ENCODE data around the gene ZNF277.

ZNF277 gene

DNA sequence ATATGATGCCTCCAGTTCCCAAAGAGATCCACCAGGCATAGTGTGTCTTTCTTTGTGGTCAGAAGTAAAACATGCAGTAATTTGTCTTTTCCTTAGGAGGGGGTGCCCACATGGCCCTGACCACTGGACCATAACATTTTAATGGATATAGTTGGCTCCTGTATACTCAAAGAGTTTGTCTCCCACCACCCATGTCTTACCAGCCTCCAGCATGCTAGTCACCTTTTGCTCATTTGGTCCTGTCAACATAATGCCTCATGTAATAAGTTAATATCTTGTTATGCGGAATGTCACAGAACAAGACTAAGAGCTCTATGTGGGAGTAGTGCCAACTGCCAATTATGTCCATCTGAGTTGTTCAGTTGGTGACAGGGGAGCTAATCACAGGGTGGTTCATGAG, 160.4 kb downstream of the ZNF277 start:
- WGBS (ENCODE audit: insufficient coverage): 100% methylated on average over 1 of the region's 1 CpG
- POLR2A ChIA-PET: no interaction called here

DNA sequence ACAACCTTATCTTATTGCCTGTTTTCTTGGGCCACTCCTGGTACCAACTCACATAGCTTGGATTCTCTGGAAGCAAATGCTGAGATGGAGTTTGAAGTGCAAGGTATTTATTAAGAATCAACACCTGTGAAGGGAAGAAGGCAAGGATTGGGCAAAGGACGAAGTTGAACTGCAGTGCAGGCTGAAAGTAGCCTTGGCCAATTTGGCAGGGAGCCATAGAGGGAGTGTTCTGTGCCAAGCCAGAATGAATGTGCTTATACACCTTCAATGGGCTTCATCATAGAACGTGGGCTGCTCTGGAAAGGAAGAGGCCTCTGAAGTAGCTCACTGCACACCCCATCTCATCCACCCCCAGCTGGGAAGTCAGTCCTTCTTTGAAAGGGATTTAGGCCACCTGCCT, 163.9 kb downstream of the ZNF277 start:
- POLR2A ChIA-PET: no interaction called here
- Histone ChIP-seq H3K27ac (ENCODE audit: insufficient read depth in 1 of 2, low read depth in 1 of 2, low read length in 2 of 2, poor library complexity in 1 of 2, severe bottlenecking in 2 of 2) (no peak overlapping the region), H3K27me3 (replicated peaks in 2 of 5; ENCODE audit: control insufficient read depth in 4 of 5, insufficient read depth in 5 of 5, low read length in 4 of 5) (no peaks in the 10 kb centered on the region), H3K36me3 (ENCODE audit: control insufficient read depth in 4 of 4, insufficient read depth in 4 of 4, low read length in 3 of 4) (no peaks in the 10 kb centered on the region), H3K4me1 (ENCODE audit: control extremely low read depth in 1 of 4, control insufficient read depth in 4 of 4, insufficient read depth in 4 of 4, low read length in 3 of 4) (no peaks in the 10 kb centered on the region), H3K4me3 (ENCODE audit: control insufficient read depth in 1 of 7, extremely low read depth in 1 of 7, insufficient read depth in 4 of 7, low read depth in 2 of 7, low read length in 6 of 7) (no peak overlapping the region), H3K9me3 (ENCODE audit: control extremely low read depth in 1 of 5, control insufficient read depth in 4 of 5, insufficient read depth in 2 of 5, low read depth in 1 of 5, low read length in 4 of 5) (no peaks in the 10 kb centered on the region)
- CTCF ChIA-PET: interaction anchor here (1.5 kb wide), 1 partner anchor 9 kb away, joined by 3 read pairs; no protein-coding TSS in a partner anchor
- no peak for DNase-seq
- WGBS (ENCODE audit: insufficient coverage): 58% methylated on average over 2 of the region's 2 CpGs

More for the DNA sequence above, 160.4 kb downstream of the ZNF277 start:
- H3K27ac ChIP-seq (ENCODE audit: insufficient read depth in 1 of 2, low read depth in 1 of 2, low read length in 2 of 2, poor library complexity in 1 of 2, severe bottlenecking in 2 of 2): no peak overlapping the region
- no peaks in the 10 kb centered on the region for H3K36me3 ChIP-seq (ENCODE audit: control insufficient read depth in 4 of 4, insufficient read depth in 4 of 4, low read length in 3 of 4)
- no peaks in the 10 kb centered on the region for H3K4me1 ChIP-seq (ENCODE audit: control extremely low read depth in 1 of 4, control insufficient read depth in 4 of 4, insufficient read depth in 4 of 4, low read length in 3 of 4)
- no peak for DNase-seq
- H3K27me3 ChIP-seq (replicated peaks in 2 of 5; ENCODE audit: control insufficient read depth in 4 of 5, insufficient read depth in 5 of 5, low read length in 4 of 5): no peaks in the 10 kb centered on the region
- no peak overlapping the region for H3K4me3 ChIP-seq (ENCODE audit: control insufficient read depth in 1 of 7, extremely low read depth in 1 of 7, insufficient read depth in 4 of 7, low read depth in 2 of 7, low read length in 6 of 7)
- CTCF ChIA-PET: no interaction called here
- no peaks in the 10 kb centered on the region for H3K9me3 ChIP-seq (ENCODE audit: control extremely low read depth in 1 of 5, control insufficient read depth in 4 of 5, insufficient read depth in 2 of 5, low read depth in 1 of 5, low read length in 4 of 5)

DNA sequence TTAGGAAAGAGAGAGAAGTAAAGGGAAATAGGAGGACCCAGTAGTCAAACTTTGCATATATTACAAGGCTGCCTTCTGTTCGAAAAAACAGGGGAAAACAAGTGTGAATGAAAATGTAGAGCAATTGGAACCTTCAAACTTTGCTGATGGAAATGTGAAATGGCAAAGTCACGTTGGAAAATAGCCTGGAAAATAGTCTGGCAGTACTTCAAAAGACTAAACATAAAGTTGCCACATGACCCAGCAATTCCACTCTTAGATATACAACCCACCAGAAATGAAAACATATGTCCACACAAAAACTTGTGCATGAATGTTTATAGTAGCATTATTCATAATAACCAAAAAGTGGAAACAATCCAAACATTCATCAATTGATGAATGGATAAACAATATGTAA, 165.2 kb downstream of the ZNF277 start:
- CTCF ChIA-PET: no interaction called here
- POLR2A ChIA-PET: no interaction called here
- no peak for DNase-seq
- no CpG with 5 or more reads among the region's 2 CpGs for WGBS (ENCODE audit: insufficient coverage)
- Histone ChIP-seq H3K4me3 (ENCODE audit: control insufficient read depth in 1 of 7, extremely low read depth in 1 of 7, insufficient read depth in 4 of 7, low read depth in 2 of 7, low read length in 6 of 7) (no peak overlapping the region), H3K9me3 (ENCODE audit: control extremely low read depth in 1 of 5, control insufficient read depth in 4 of 5, insufficient read depth in 2 of 5, low read depth in 1 of 5, low read length in 4 of 5) (no peaks in the 10 kb centered on the region), H3K4me1 (ENCODE audit: control extremely low read depth in 1 of 4, control insufficient read depth in 4 of 4, insufficient read depth in 4 of 4, low read length in 3 of 4) (no peaks in the 10 kb centered on the region), H3K27ac (ENCODE audit: insufficient read depth in 1 of 2, low read depth in 1 of 2, low read length in 2 of 2, poor library complexity in 1 of 2, severe bottlenecking in 2 of 2) (no peak overlapping the region), H3K27me3 (replicated peaks in 2 of 5; ENCODE audit: control insufficient read depth in 4 of 5, insufficient read depth in 5 of 5, low read length in 4 of 5) (no peaks in the 10 kb centered on the region), H3K36me3 (ENCODE audit: control insufficient read depth in 4 of 4, insufficient read depth in 4 of 4, low read length in 3 of 4) (no peaks in the 10 kb centered on the region)

DNA sequence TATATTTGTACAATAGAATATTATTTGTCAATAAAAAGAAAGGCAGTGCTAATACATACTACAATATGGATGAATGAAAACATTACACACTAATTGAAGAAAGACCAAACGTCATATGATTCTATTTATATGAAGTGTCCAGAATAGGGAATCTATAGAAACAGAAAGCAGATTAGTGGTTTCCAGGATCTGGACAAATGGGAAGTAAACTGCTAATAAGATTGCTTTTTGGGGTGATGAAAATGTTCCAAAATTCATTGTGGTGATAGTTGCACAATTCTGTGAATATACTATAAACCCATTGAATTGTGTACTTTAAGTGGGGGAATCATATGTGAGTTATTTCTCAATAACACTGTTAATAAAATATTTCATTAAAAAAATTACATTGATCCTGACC, 165.6 kb downstream of the ZNF277 start:
- no CpG with 5 or more reads among the region's 1 CpG for WGBS (ENCODE audit: insufficient coverage)
- ChIA-PET CTCF (no interaction called here), POLR2A (no interaction called here)
- no peak for DNase-seq
- Histone ChIP-seq H3K27me3 (replicated peaks in 2 of 5; ENCODE audit: control insufficient read depth in 4 of 5, insufficient read depth in 5 of 5, low read length in 4 of 5) (no peaks in the 10 kb centered on the region), H3K9me3 (ENCODE audit: control extremely low read depth in 1 of 5, control insufficient read depth in 4 of 5, insufficient read depth in 2 of 5, low read depth in 1 of 5, low read length in 4 of 5) (no peaks in the 10 kb centered on the region), H3K27ac (ENCODE audit: insufficient read depth in 1 of 2, low read depth in 1 of 2, low read length in 2 of 2, poor library complexity in 1 of 2, severe bottlenecking in 2 of 2) (no peak overlapping the region), H3K4me3 (ENCODE audit: control insufficient read depth in 1 of 7, extremely low read depth in 1 of 7, insufficient read depth in 4 of 7, low read depth in 2 of 7, low read length in 6 of 7) (no peak overlapping the region), H3K36me3 (ENCODE audit: control insufficient read depth in 4 of 4, insufficient read depth in 4 of 4, low read length in 3 of 4) (no peaks in the 10 kb centered on the region), H3K4me1 (ENCODE audit: control extremely low read depth in 1 of 4, control insufficient read depth in 4 of 4, insufficient read depth in 4 of 4, low read length in 3 of 4) (no peaks in the 10 kb centered on the region)

DNA sequence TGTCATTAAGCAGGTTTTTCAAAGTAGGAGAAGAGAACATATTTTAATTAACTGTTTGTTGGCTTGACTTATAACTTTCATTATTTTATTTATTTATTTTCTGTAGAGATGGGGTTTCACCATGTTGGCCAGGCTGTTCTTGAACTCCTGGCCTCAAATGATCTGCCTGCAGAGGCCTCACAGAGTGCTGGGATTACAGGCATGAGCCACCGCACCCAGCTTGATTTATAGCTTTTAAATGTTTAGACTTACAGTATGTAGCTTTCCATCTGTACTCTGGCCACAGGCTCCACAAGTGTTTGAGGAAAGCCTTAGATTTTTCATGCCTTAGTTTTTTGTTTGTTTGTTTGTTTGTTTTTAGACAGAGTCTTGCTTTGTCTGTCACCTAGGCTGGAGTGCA, 171.1 kb downstream of the ZNF277 start:
- H3K9me3 ChIP-seq (ENCODE audit: control extremely low read depth in 1 of 5, control insufficient read depth in 4 of 5, insufficient read depth in 2 of 5, low read depth in 1 of 5, low read length in 4 of 5): no peaks in the 10 kb centered on the region
- ChIA-PET CTCF (no interaction called here), POLR2A (no interaction called here)
- peaks cover 0 to 2% (median 0%) of the 10 kb centered on the region in 4 experiments for H3K4me1 ChIP-seq (ENCODE audit: control extremely low read depth in 1 of 4, control insufficient read depth in 4 of 4, insufficient read depth in 4 of 4, low read length in 3 of 4)
- H3K27ac ChIP-seq (ENCODE audit: insufficient read depth in 1 of 2, low read depth in 1 of 2, low read length in 2 of 2, poor library complexity in 1 of 2, severe bottlenecking in 2 of 2): no peak overlapping the region
- H3K27me3 ChIP-seq (replicated peaks in 2 of 5; ENCODE audit: control insufficient read depth in 4 of 5, insufficient read depth in 5 of 5, low read length in 4 of 5): no peaks in the 10 kb centered on the region
- no CpG with 5 or more reads among the region's 1 CpG for WGBS (ENCODE audit: insufficient coverage)
- no peaks in the 10 kb centered on the region for H3K36me3 ChIP-seq (ENCODE audit: control insufficient read depth in 4 of 4, insufficient read depth in 4 of 4, low read length in 3 of 4)
- DNase-seq: no peak
- H3K4me3 ChIP-seq (ENCODE audit: control insufficient read depth in 1 of 7, extremely low read depth in 1 of 7, insufficient read depth in 4 of 7, low read depth in 2 of 7, low read length in 6 of 7): no peak overlapping the region

DNA sequence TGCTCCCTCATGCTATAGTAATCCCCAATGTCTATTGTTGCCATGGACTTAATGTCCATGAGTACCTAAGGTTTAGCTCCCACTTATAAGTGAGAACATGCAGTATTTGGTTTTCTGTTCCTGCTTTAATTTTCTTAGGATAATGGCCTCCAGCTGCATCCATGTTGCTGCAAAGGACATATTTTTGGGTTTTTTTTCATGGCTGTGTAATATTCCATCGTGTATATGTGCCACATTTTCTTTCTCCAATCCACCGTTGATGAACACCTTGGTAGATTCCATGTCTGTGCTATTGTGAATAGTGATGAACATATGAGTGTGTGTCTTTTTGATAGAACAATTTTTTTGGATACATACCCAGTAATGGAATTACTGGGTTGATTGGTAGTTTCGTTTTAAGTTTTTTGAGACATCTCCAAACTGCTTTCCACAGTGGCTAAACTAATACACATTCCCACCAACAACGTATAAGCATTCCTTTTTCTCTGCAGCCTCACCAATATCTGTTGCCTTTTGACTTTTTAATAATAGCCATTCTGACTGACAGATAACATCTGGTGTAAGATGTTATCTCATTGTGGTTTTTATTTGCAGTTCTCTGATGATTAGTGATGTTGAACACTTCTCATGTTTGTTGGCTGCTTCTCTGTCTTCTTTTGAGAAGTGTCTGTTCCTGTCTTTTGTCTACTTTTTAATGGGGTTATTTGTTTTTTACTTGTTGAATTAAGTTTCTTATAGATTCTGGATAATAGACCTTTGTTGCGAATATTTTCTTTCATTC, 175.0 kb downstream of the ZNF277 start:
- Histone ChIP-seq H3K36me3 (ENCODE audit: control insufficient read depth in 4 of 4, insufficient read depth in 4 of 4, low read length in 3 of 4) (no peaks in the 10 kb centered on the region), H3K27ac (ENCODE audit: insufficient read depth in 1 of 2, low read depth in 1 of 2, low read length in 2 of 2, poor library complexity in 1 of 2, severe bottlenecking in 2 of 2) (no peak overlapping the region), H3K4me1 (ENCODE audit: control extremely low read depth in 1 of 4, control insufficient read depth in 4 of 4, insufficient read depth in 4 of 4, low read length in 3 of 4) (peaks cover 0 to 2% (median under 1%) of the 10 kb centered on the region in 4 experiments), H3K9me3 (ENCODE audit: control extremely low read depth in 1 of 5, control insufficient read depth in 4 of 5, insufficient read depth in 2 of 5, low read depth in 1 of 5, low read length in 4 of 5) (no peaks in the 10 kb centered on the region), H3K4me3 (ENCODE audit: control insufficient read depth in 1 of 7, extremely low read depth in 1 of 7, insufficient read depth in 4 of 7, low read depth in 2 of 7, low read length in 6 of 7) (no peak overlapping the region), H3K27me3 (replicated peaks in 2 of 5; ENCODE audit: control insufficient read depth in 4 of 5, insufficient read depth in 5 of 5, low read length in 4 of 5) (no peaks in the 10 kb centered on the region)
- DNase-seq: peak in 1 of 3 donors; percentile 24
- CTCF ChIA-PET: interaction anchor here (0.6 kb wide), 1 partner anchor 116 kb away, joined by 3 read pairs; no protein-coding TSS in a partner anchor
- 100% methylated on average over 3 of the region's 5 CpGs for WGBS (ENCODE audit: insufficient coverage)
- POLR2A ChIA-PET: interaction anchor here (0.8 kb wide), 1 partner anchor 638 kb away, joined by 3 read pairs; no protein-coding TSS in a partner anchor

DNA sequence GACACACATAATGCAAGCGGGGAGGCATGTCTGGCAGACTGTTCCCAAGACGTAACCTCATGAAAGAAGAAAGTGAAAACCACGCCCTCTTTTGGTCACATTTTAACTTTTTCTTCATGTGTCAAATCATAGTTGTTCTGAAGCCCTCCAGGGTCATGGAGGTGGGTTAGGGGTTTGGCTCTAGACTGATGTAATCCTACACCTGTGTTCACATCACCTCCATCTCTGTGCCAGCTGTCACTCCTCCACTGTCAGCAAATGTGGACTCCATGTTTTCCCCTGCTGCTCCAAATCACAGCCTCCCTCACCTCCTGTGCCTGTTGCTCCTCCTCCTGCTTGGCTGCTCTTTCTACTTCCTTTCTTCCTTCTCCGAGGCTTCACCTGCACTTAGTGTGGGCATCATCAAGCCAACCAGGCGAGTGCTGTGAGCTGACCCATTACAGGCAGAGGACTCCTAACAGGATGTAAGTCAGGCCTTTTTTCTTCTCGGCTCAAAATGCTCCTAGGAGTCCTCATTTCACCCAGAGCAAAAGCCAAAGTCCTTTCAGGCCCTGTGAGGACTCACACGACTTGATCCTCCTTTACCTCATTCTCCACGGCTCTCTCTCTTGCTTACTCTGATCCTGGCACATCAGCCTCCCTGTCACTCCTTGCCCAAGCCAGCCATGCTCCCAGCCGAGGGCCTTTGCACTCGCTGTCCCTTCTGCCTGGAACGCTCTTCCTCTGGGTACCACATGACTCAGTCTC, 177.3 kb downstream of the ZNF277 start:
- DNase-seq: peak; percentile 36 to 58 (median 55)
- no peaks in the 10 kb centered on the region for H3K27me3 ChIP-seq (replicated peaks in 2 of 5; ENCODE audit: control insufficient read depth in 4 of 5, insufficient read depth in 5 of 5, low read length in 4 of 5)
- H3K27ac ChIP-seq (ENCODE audit: insufficient read depth in 1 of 2, low read depth in 1 of 2, low read length in 2 of 2, poor library complexity in 1 of 2, severe bottlenecking in 2 of 2): no peak overlapping the region
- WGBS (ENCODE audit: insufficient coverage): 80% methylated on average over 10 of the region's 11 CpGs
- ChIA-PET CTCF (interaction anchor here (1.3 kb wide), 3 partner anchors 25 to 620 kb away, joined by 3 to 4 read pairs (median 4); no protein-coding TSS in a partner anchor), POLR2A (no interaction called here)
- peaks cover 0 to 2% (median under 1%) of the 10 kb centered on the region in 4 experiments for H3K4me1 ChIP-seq (ENCODE audit: control extremely low read depth in 1 of 4, control insufficient read depth in 4 of 4, insufficient read depth in 4 of 4, low read length in 3 of 4)
- H3K9me3 ChIP-seq (ENCODE audit: control extremely low read depth in 1 of 5, control insufficient read depth in 4 of 5, insufficient read depth in 2 of 5, low read depth in 1 of 5, low read length in 4 of 5): no peaks in the 10 kb centered on the region
- H3K36me3 ChIP-seq (ENCODE audit: control insufficient read depth in 4 of 4, insufficient read depth in 4 of 4, low read length in 3 of 4): no peaks in the 10 kb centered on the region
- H3K4me3 ChIP-seq (ENCODE audit: control insufficient read depth in 1 of 7, extremely low read depth in 1 of 7, insufficient read depth in 4 of 7, low read depth in 2 of 7, low read length in 6 of 7): no peak overlapping the region

Measured in common myeloid progenitor, CD34-positive (primary cell).